HL-60 (cell line): ENCODE measurements around the gene GSTO2. TPM values are rescaled to one million over a fixed set of nuclear protein-coding genes. Genes with fewer than 3 reads are reported as not detected.

Source experiments
- DNase-seq, 2 experiments: peaks; one replicate each; pipeline ENCODE4 v3.0.0-alpha.2; 2010 to 2020; ENCODE audit warnings: low read depth in 1 of 2, low spot score in 1 of 2
- H3K27ac ChIP-seq: fragments of 250-450 bp; sonication (Bioruptor Pico); replicated peaks from 2 replicates; pipeline ENCODE4 v1.5.1; 2020; ENCODE audit warnings: mild to moderate bottlenecking, moderate library complexity
- H3K27me3 ChIP-seq: fragments of 250-450 bp; sonication (Bioruptor Pico); 2 replicates; pipeline ENCODE4 v1.5.1; 2021; ENCODE audit warnings: mild to moderate bottlenecking, moderate library complexity; ENCODE audit not compliant: insufficient read depth, poor library complexity, severe bottlenecking
- H3K4me3 ChIP-seq: replicated peaks from 2 replicates; pipeline ENCODE4 v1.5.1; 2011; ENCODE audit warnings: mild to moderate bottlenecking, control low read depth, low read length; ENCODE audit not compliant: insufficient read depth
- GABPA ChIP-seq: IDR thresholded peaks from 2 replicates; pipeline ENCODE4 v1.6.1; 2012; ENCODE audit warnings: low read depth
- POLR2AphosphoS5 ChIP-seq: IDR thresholded peaks from 2 replicates; pipeline ENCODE4 v1.6.1; 2012; ENCODE audit warnings: low read depth
- SPI1 ChIP-seq: IDR thresholded peaks from 2 replicates; pipeline ENCODE4 v1.6.1; 2012; ENCODE audit warnings: low read depth, mild to moderate bottlenecking, borderline replicate concordance
- microRNA-seq: library from miRNA; unstranded; fragments of <30 nt; microRNA quantifications from one replicate; pipeline ENCODE4, GENCODE V29; 2018
- TF ChIP-seq, protein P1 (sequence below): IDR thresholded peaks from one replicate; pipeline ENCODE4 v1.5.1; 2011; ENCODE audit warnings: low read length, control low read depth, inconsistent platforms; ENCODE audit not compliant: insufficient read depth
- TF ChIP-seq, protein P2 (sequence below): IDR thresholded peaks from 2 replicates; pipeline ENCODE4 v1.6.1; 2012; ENCODE audit warnings: low read depth; ENCODE audit not compliant: insufficient replicate concordance

GSTO2 gene

DNA sequence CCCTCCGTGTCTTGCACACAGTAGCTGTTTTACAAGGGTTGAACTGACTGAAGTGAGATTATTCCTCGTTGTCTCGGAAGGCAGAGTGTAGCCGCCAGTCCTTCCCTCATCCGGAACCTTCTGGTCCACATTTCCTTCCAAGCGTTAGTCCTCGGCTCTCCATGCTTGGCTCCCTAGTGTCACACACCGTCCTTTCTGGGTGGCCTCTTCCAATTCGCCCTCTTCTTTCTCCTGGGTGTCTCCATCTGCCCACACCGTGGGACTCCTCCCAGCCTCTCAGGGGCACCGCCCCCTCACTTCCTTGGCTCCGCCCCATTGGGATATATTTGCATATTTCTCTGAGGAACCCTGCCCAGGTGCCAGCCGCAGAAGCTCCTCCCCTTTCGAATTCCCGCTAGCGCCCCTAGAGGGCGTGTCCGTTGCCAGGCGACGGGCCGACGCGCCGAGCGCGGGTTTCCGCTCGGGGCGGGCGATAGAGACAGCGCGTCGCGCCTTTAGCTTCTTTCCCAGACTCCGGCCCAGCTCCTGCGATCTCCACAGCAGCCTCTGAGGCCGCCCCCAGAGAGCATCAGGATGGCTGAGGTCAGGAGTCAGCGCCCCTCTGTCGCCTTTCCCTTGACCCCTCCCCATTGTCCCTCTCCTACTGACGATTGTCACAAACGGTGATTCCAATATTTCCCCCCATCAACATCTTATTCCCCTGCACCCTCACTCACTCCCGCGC lies 84.5 kb downstream of the GSTO2 start, which contains the start of gene CFAP58:
Gene CFAP58, plus strand, starts transcription at position 509 of the 724 bp plus-strand sequence. Its CDS starts 65 bp downstream, at position 574.
- H3K4me3 ChIP-seq = peak within 1 kb of the TSS; percentile 24
- TF ChIP-seq POLR2AphosphoS5 (no peak), GABPA (no peak), SPI1 (peak; percentile 25; the same call in 1 of the 2 replicates)
- TF ChIP-seq, protein P1, sequence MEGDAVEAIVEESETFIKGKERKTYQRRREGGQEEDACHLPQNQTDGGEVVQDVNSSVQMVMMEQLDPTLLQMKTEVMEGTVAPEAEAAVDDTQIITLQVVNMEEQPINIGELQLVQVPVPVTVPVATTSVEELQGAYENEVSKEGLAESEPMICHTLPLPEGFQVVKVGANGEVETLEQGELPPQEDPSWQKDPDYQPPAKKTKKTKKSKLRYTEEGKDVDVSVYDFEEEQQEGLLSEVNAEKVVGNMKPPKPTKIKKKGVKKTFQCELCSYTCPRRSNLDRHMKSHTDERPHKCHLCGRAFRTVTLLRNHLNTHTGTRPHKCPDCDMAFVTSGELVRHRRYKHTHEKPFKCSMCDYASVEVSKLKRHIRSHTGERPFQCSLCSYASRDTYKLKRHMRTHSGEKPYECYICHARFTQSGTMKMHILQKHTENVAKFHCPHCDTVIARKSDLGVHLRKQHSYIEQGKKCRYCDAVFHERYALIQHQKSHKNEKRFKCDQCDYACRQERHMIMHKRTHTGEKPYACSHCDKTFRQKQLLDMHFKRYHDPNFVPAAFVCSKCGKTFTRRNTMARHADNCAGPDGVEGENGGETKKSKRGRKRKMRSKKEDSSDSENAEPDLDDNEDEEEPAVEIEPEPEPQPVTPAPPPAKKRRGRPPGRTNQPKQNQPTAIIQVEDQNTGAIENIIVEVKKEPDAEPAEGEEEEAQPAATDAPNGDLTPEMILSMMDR = peak; percentile 47
- TF ChIP-seq, protein P2, sequence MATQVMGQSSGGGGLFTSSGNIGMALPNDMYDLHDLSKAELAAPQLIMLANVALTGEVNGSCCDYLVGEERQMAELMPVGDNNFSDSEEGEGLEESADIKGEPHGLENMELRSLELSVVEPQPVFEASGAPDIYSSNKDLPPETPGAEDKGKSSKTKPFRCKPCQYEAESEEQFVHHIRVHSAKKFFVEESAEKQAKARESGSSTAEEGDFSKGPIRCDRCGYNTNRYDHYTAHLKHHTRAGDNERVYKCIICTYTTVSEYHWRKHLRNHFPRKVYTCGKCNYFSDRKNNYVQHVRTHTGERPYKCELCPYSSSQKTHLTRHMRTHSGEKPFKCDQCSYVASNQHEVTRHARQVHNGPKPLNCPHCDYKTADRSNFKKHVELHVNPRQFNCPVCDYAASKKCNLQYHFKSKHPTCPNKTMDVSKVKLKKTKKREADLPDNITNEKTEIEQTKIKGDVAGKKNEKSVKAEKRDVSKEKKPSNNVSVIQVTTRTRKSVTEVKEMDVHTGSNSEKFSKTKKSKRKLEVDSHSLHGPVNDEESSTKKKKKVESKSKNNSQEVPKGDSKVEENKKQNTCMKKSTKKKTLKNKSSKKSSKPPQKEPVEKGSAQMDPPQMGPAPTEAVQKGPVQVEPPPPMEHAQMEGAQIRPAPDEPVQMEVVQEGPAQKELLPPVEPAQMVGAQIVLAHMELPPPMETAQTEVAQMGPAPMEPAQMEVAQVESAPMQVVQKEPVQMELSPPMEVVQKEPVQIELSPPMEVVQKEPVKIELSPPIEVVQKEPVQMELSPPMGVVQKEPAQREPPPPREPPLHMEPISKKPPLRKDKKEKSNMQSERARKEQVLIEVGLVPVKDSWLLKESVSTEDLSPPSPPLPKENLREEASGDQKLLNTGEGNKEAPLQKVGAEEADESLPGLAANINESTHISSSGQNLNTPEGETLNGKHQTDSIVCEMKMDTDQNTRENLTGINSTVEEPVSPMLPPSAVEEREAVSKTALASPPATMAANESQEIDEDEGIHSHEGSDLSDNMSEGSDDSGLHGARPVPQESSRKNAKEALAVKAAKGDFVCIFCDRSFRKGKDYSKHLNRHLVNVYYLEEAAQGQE = no peak
- H3K27me3 ChIP-seq = no peaks in the 10 kb centered on the region
- DNase-seq = peak; percentile 67 to 89
- no peak within 1 kb of the TSS for H3K27ac ChIP-seq

Small RNA genes lying within 50 kb of the gene (microRNA-seq; reads per million reads assigned to microRNA genes)
- gene MIR4482 = not detected
